ENCODE measurements around the gene KLKB1.
"Not testable (repeated sequence)": the region's sequence is repeated elsewhere in the genome, so short reads cannot be mapped to it uniquely, and the experiment has no call there.

KLKB1 gene

DNA sequence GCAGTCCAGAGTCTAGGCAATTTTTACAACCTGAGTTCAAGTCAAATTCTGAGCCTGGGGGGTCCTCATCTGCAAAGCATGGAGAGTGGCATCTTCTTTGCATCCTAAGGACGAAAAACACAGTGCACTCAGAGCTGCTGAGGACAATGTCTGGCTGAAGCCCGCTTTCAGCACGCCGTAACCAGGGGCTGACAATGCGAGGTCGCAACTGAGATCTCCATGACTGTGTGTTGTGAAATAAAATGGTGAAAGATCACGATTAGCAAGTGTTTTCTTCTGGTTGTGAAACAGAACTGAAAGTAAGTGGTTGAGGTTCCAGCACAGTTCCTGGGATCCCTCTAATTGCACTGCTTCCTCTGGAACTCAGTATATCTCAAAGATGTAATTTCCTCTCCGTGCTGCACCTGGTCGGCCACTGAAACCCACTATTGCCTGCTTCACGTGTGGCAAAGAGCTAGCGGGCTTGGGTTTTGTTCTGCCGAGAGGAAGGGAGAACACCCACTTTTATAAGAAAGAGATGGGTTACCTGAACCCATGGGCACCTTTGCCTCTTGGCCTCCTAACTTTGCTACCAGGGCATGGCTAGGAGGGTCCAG is 31.0 kb downstream of the KLKB1 start:
- no peak overlapping the region for H3K27ac ChIP-seq
- TF ChIP-seq, protein P1, sequence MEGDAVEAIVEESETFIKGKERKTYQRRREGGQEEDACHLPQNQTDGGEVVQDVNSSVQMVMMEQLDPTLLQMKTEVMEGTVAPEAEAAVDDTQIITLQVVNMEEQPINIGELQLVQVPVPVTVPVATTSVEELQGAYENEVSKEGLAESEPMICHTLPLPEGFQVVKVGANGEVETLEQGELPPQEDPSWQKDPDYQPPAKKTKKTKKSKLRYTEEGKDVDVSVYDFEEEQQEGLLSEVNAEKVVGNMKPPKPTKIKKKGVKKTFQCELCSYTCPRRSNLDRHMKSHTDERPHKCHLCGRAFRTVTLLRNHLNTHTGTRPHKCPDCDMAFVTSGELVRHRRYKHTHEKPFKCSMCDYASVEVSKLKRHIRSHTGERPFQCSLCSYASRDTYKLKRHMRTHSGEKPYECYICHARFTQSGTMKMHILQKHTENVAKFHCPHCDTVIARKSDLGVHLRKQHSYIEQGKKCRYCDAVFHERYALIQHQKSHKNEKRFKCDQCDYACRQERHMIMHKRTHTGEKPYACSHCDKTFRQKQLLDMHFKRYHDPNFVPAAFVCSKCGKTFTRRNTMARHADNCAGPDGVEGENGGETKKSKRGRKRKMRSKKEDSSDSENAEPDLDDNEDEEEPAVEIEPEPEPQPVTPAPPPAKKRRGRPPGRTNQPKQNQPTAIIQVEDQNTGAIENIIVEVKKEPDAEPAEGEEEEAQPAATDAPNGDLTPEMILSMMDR (conservative IDR thresholded peaks at IDR 0.05) = no peak

DNA sequence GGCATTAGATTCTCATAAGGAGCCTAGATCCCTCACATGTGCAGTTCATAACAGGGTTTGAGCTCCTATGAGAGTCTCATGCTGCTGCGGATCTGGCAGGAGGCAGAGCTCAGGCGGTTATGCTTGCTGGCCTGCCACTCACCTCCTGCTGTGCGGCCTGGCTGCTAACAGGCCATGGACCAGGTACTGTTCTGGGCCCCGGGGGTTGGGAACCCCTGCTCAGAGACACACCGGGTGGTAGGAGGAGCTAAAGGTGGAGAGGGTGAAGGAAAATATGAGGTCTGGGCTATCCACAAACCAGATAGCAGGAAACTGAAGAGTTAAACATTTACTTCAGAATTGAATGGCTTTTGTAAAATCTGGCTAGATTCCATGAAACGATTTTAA is 32.8 kb downstream of the KLKB1 start:
- no peak overlapping the region for H3K27ac ChIP-seq

DNA sequence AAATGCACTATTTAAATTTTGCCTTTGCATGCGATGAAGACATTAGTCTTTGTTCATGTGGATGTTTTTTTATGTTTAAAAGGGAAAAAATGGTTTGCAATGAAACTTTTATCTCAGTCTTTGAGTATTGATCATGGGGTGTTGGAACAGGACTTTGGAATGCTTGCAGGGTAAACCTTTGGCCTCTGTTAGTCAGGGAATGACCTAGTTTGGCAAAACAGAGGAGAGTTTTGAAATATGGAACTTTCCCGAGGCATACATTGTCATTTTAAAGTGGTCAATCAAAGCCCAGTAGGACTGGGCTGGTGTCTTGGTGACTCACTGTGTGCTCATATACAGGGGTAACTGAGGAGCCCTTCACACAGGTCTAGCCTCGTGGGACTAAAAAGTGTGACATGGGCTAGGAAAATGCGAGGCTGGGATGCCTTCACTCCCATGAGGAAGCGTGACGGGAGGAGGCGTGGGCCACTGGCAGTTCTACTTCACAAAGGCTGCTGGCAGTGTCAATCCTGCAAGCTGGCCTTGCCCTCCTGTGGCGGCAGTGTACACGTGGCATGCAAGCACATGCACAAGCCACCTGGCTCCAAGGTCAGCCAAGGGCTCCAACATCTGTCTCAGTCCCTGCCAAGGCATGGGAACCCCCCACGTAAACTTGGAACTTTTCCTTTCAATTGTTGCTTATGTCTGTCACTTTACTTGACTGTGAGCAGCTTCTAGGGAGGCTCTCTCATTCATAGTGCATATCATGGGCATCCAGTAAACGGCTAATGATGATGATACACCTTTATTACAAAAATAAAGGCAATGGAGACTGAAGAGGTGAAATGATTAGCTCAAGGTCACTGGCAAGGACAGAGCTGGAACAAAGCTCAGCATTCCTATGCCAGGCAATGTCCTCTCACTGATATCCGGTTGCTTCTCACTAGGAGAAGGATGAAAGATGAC is 33.5 kb downstream of the KLKB1 start:
- no peak overlapping the region for H3K27ac ChIP-seq
- TF ChIP-seq, protein P1 (conservative IDR thresholded peaks at IDR 0.05) = no peak

More for the DNA sequence above, 32.8 kb downstream of the KLKB1 start:
- TF ChIP-seq, protein P1 (conservative IDR thresholded peaks at IDR 0.05) = no peak

DNA sequence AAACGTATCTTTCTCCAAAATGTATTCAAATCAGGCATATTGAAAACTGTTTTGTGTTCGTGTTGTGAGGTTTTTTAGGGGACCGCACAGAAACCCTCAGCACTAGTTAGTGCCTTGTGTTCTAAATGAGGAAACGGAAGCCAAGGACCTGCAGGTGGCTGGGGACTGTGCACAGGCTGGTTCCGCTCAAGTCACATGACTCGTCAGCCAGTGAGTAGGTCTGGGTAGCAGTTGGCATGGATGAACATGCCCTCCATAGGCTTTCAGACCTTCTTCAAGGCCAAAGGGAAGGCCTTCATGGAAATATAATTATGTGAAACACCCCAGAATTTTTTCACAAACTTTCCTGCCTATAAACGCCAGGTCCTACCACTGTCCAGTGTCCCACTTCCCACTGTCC is 37.4 kb downstream of the KLKB1 start:
- H3K27ac ChIP-seq = no peak overlapping the region

GRCh38 chr4:186265250-186265649 is 37.9 kb downstream of the KLKB1 start:
- H3K27ac ChIP-seq = not testable (repeated sequence)

More for the DNA sequence above, 37.4 kb downstream of the KLKB1 start:
- TF ChIP-seq, protein P1 (conservative IDR thresholded peaks at IDR 0.05) = no peak

- no peak within 1 kb of the TSS for H3K27ac ChIP-seq
- TF ChIP-seq, protein P1 (conservative IDR thresholded peaks at IDR 0.05) = no peak
Observed at GRCh38 chr4:186265683-186266652, 38.7 kb downstream of the KLKB1 start, which contains the start of gene F11. Gene F11, plus strand, starts transcription at chr4:186266189. Its CDS starts 948 bp downstream, at chr4:186267137.

DNA sequence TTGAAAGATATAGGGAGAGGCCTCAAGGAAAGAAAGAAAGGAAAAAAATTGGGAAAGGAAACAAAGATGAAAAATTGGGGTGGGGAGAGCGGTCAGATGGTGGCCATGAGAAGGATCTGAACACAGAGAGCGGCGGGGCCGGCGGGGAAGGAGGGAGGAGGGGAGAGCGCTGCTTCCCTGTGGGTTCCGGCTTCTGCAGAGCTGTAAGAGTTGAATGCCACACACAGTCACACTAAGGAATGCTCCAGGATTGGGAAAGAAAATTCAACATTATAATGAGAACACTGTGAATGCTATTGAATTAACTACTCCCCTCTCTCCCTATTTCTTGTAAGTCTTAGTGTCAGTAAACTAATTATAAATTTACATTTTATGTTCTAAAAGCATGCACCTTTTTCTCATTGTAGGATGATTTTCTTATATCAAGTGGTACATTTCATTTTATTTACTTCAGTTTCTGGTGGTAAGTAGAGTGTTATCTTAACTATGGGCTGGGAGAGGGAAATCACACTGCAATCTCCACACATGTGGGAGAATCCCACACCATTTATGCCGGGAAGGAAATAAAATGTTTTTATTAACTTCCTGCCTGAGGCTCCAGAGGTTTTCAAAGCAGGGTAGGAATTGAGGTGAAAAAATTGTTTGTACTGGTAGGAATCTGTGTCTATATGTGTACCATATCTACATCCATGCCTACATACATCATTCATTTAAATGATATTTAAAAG is 39.6 kb downstream of the KLKB1 start:
- H3K27ac ChIP-seq = no peak overlapping the region
- TF ChIP-seq, protein P1 (conservative IDR thresholded peaks at IDR 0.05) = no peak
